ENCODE data around the gene FAU. TPM values are rescaled to one million over a fixed set of nuclear protein-coding genes. Genes with fewer than 3 reads are reported as not detected.
A peak's percentile ranks its signal among the peaks of the same experiment; 100 is the strongest.

Gene FAU
- total RNA-seq, 2 experiments from 2014 or later = 1,138 to 1,149 TPM

- H3K4me3 Mint-ChIP-seq = peak within 1 kb of the TSS; percentile 84
- H3K27me3 Mint-ChIP-seq = no peaks in the 10 kb centered on the region
- intact Hi-C loops (cut with micrococcal nuclease) = loop anchor here (2.0 to 10.0 kb wide), 3 partner anchors 69 to 867 kb away; partner anchors contain the start of genes CAPN1, FKBP2, PPP1R14B and RASGRP2
- peak within 1 kb of the TSS; percentile 80 for H3K27ac Mint-ChIP-seq
- peaks cover 56% of the 10 kb centered on the region for H3K4me1 Mint-ChIP-seq (ENCODE audit: low read depth)
- H3K9me3 Mint-ChIP-seq = no peaks in the 10 kb centered on the region
- ChIA-PET POLR2A (interaction anchor here (0.8 to 2.8 kb wide), 8 partner anchors 10 to 150 kb away, joined by 3 to 19 read pairs (median 5); partner anchors contain the start of genes CAPN1, CDCA5, FAU and MRPL49), CTCF (interaction anchor here (0.6 to 6.7 kb wide), 17 partner anchors 8 to 910 kb away, joined by 3 to 122 read pairs (median 7); partner anchors contain the start of genes ARL2, CAPN1, CDCA5 and FAU)
- DNase-seq = peak; percentile 96
- H3K36me3 Mint-ChIP-seq = peaks cover 5% of the 10 kb centered on the region
Measured at GRCh38 chr11:65111744-65112545, 10.0 kb downstream of the FAU start, which contains the start of gene TM7SF2. Gene TM7SF2, plus strand, starts transcription at chr11:65111872. Its CDS starts 144 bp downstream, at chr11:65112016.

- Mint-ChIP-seq H3K4me3 (peak overlapping the region; percentile 84), H3K27me3 (no peaks in the 10 kb centered on the region), H3K27ac (no peak overlapping the region), H3K36me3 (peaks cover 1% of the 10 kb centered on the region), H3K9me3 (no peaks in the 10 kb centered on the region), H3K4me1 (ENCODE audit: low read depth) (peaks cover 52% of the 10 kb centered on the region)
- POLR2A ChIA-PET = interaction anchor here (0.6 to 2.8 kb wide), 7 partner anchors 10 to 244 kb away, joined by 3 to 19 read pairs (median 6); partner anchors contain the start of genes FAU, MRPL49, SYVN1 and VPS51
- intact Hi-C loops (cut with micrococcal nuclease) = loop anchor here (2.0 to 10.0 kb wide), 3 partner anchors 70 to 866 kb away; partner anchors contain the start of genes CAPN1, FKBP2, PPP1R14B and RASGRP2
- DNase-seq = no peak
- CTCF ChIA-PET = interaction anchor here (0.7 to 6.7 kb wide), 19 partner anchors 9 to 300 kb away, joined by 3 to 122 read pairs (median 7); partner anchors contain the start of genes ARL2, CAPN1, CDC42BPG and FAU
Measured at GRCh38 chr11:65111159-65111743, 10.7 kb downstream of the FAU start.

GRCh38 chr11:65110354-65110861 lies 11.5 kb downstream of the FAU start:
- Mint-ChIP-seq H3K4me3 (no peak overlapping the region), H3K4me1 (ENCODE audit: low read depth) (peaks cover 44% of the 10 kb centered on the region), H3K36me3 (peaks cover 5% of the 10 kb centered on the region), H3K27ac (peak overlapping the region; percentile 23), H3K27me3 (no peaks in the 10 kb centered on the region), H3K9me3 (no peaks in the 10 kb centered on the region)
- intact Hi-C loops (cut with micrococcal nuclease) = loop anchor here (1.0 to 10.0 kb wide), 4 partner anchors 14 to 866 kb away; partner anchors contain the start of genes CAPN1, FKBP2, PPP1R14B and RASGRP2
- ChIA-PET POLR2A (interaction anchor here (1.2 to 2.2 kb wide), 4 partner anchors 12 to 72 kb away, joined by 3 to 12 read pairs (median 6); partner anchors contain the start of genes CAPN1, FAU, MRPL49 and SYVN1), CTCF (interaction anchor here (0.5 to 6.7 kb wide), 25 partner anchors 10 to 300 kb away, joined by 3 to 122 read pairs (median 4); partner anchors contain the start of genes ARL2, CAPN1, CDC42BPG and FAU)
- DNase-seq = peak; percentile 97

GRCh38 chr11:65109231-65110198 lies 12.4 kb downstream of the FAU start:
- H3K27me3 Mint-ChIP-seq = no peaks in the 10 kb centered on the region
- POLR2A ChIA-PET = interaction anchor here (1.2 to 1.5 kb wide), 4 partner anchors 8 to 72 kb away, joined by 3 to 7 read pairs (median 4); partner anchors contain the start of genes CAPN1, FAU, MRPL49 and SYVN1
- H3K9me3 Mint-ChIP-seq = no peaks in the 10 kb centered on the region
- peaks cover 43% of the 10 kb centered on the region for H3K4me1 Mint-ChIP-seq (ENCODE audit: low read depth)
- CTCF ChIA-PET = interaction anchor here (0.5 to 6.7 kb wide), 19 partner anchors 10 to 263 kb away, joined by 3 to 122 read pairs (median 5); partner anchors contain the start of genes ARL2, CAPN1, FAU and MRPL49
- intact Hi-C loops (cut with micrococcal nuclease) = loop anchor here (1.0 to 10.0 kb wide), 4 partner anchors 13 to 865 kb away; partner anchors contain the start of genes CAPN1, FKBP2, PPP1R14B and RASGRP2
- peaks cover 5% of the 10 kb centered on the region for H3K36me3 Mint-ChIP-seq
- peak overlapping the region; percentile 23 for H3K27ac Mint-ChIP-seq
- no peak for DNase-seq
- H3K4me3 Mint-ChIP-seq = no peak overlapping the region

GRCh38 chr11:65108469-65109123 lies 13.3 kb downstream of the FAU start:
- Mint-ChIP-seq H3K4me3 (no peak overlapping the region), H3K36me3 (peaks cover 6% of the 10 kb centered on the region), H3K27ac (no peak overlapping the region), H3K27me3 (no peaks in the 10 kb centered on the region), H3K4me1 (ENCODE audit: low read depth) (peaks cover 37% of the 10 kb centered on the region), H3K9me3 (no peaks in the 10 kb centered on the region)
- intact Hi-C loops (cut with micrococcal nuclease) = no loop called here
- ChIA-PET CTCF (interaction anchor here (0.8 to 6.7 kb wide), 4 partner anchors 10 to 95 kb away, joined by 3 to 122 read pairs (median 59); partner anchors contain the start of genes ARL2, FAU, MRPL49 and VPS51), POLR2A (interaction anchor here (1.4 to 1.5 kb wide), 2 partner anchors 9 to 13 kb away, joined by 4 to 5 read pairs; partner anchors contain the start of genes FAU, MRPL49 and ZNHIT2)
- DNase-seq = no peak

- H3K9me3 Mint-ChIP-seq = no peaks in the 10 kb centered on the region
- intact Hi-C loops (cut with micrococcal nuclease) = no loop called here
- CTCF ChIA-PET = interaction anchor here (0.8 to 6.7 kb wide), 3 partner anchors 12 to 94 kb away, joined by 3 to 72 read pairs (median 46); partner anchors contain the start of genes ARL2, FAU, MRPL49 and ZNHIT2
- POLR2A ChIA-PET = interaction anchor here (0.6 to 1.5 kb wide), 3 partner anchors 8 to 14 kb away, joined by 3 to 5 read pairs (median 4); partner anchors contain the start of genes FAU, MRPL49 and ZNHIT2
- DNase-seq = no peak
- no peak overlapping the region for H3K27ac Mint-ChIP-seq
- peaks cover 8% of the 10 kb centered on the region for H3K36me3 Mint-ChIP-seq
- H3K27me3 Mint-ChIP-seq = no peaks in the 10 kb centered on the region
- no peak overlapping the region for H3K4me3 Mint-ChIP-seq
- peaks cover 30% of the 10 kb centered on the region for H3K4me1 Mint-ChIP-seq (ENCODE audit: low read depth)
Measured at GRCh38 chr11:65107751-65108468, 14.0 kb downstream of the FAU start.

- POLR2A ChIA-PET = interaction anchor here (0.6 kb wide), 1 partner anchor 7 kb away, joined by 3 read pairs; no protein-coding TSS in a partner anchor
- H3K27me3 Mint-ChIP-seq = no peaks in the 10 kb centered on the region
- no peak for DNase-seq
Measured at GRCh38 chr11:65107078-65107477, 14.9 kb downstream of the FAU start.

GRCh38 chr11:65104628-65105027 lies 17.3 kb downstream of the FAU start:
- CTCF ChIA-PET = interaction anchor here (0.8 to 13.1 kb wide), 2 partner anchors 7 to 217 kb away, joined by 3 to 122 read pairs; partner anchors contain the start of gene TM7SF2
- intact Hi-C loops (cut with micrococcal nuclease) = no loop called here
- Mint-ChIP-seq H3K36me3 (peaks cover 8% of the 10 kb centered on the region), H3K27me3 (no peaks in the 10 kb centered on the region), H3K4me3 (no peak overlapping the region), H3K4me1 (ENCODE audit: low read depth) (peaks cover 4% of the 10 kb centered on the region), H3K9me3 (no peaks in the 10 kb centered on the region), H3K27ac (peak overlapping the region; percentile 69)
- no peak for DNase-seq
- POLR2A ChIA-PET = no interaction called here

More at GRCh38 chr11:65107078-65107477, 14.9 kb downstream of the FAU start:
- CTCF ChIA-PET = interaction anchor here (6.7 kb wide), 1 partner anchor 13 kb away, joined by 72 read pairs; the partner anchor contains the start of genes FAU, MRPL49 and ZNHIT2
- H3K4me1 Mint-ChIP-seq (ENCODE audit: low read depth) = peaks cover 26% of the 10 kb centered on the region
- H3K4me3 Mint-ChIP-seq = no peak overlapping the region
- no peaks in the 10 kb centered on the region for H3K9me3 Mint-ChIP-seq
- intact Hi-C loops (cut with micrococcal nuclease) = no loop called here
- no peak overlapping the region for H3K27ac Mint-ChIP-seq
- H3K36me3 Mint-ChIP-seq = peaks cover 8% of the 10 kb centered on the region

- peaks cover 8% of the 10 kb centered on the region for H3K4me1 Mint-ChIP-seq (ENCODE audit: low read depth)
- intact Hi-C loops (cut with micrococcal nuclease) = no loop called here
- no peak overlapping the region for H3K27ac Mint-ChIP-seq
- no peaks in the 10 kb centered on the region for H3K9me3 Mint-ChIP-seq
- ChIA-PET CTCF (interaction anchor here (1.1 to 13.1 kb wide), 2 partner anchors 8 to 259 kb away, joined by 3 to 122 read pairs; partner anchors contain the start of genes CDC42BPG and TM7SF2), POLR2A (no interaction called here)
- H3K36me3 Mint-ChIP-seq = peaks cover 10% of the 10 kb centered on the region
- H3K27me3 Mint-ChIP-seq = no peaks in the 10 kb centered on the region
- DNase-seq = no peak
- no peak overlapping the region for H3K4me3 Mint-ChIP-seq
Measured at GRCh38 chr11:65103476-65103875, 18.5 kb downstream of the FAU start.

All from activated CD4-positive, alpha-beta memory T cell treated with anti-CD3 and anti-CD28 coated beads for 36 hours (primary cell).